WTC11 (cell line): ENCODE measurements around the gene PSPC1. TPM values are rescaled to one million over a fixed set of nuclear protein-coding genes. Genes with fewer than 3 reads are reported as not detected.

ENCODE experiments used
- ATAC-seq: fragments of 200-7000 bp; cut with Tn5 transposase; 2 replicates; pipeline ENCODE4 v1.10.0; 2021; ENCODE audit warnings: mild to moderate bottlenecking, moderate library complexity
- CTCF ChIA-PET: fragments of 300-600 bp; sonication (Branson Sonifier 250); formaldehyde crosslinking; loops from one replicate; lab custom pipeline; 2021; ENCODE audit warnings: antibody characterized with exemption; lab: Charles Lee
- POLR2A ChIA-PET: fragments of 350-600 bp; sonication (Branson Sonifier 250); formaldehyde crosslinking; loops from one replicate; lab custom pipeline; 2021; ENCODE audit warnings: antibody characterized with exemption; lab: Charles Lee
- DNase-seq: peaks from one replicate; pipeline ENCODE4 v3.0.0; 2021; ENCODE audit warnings: low spot score
- H3K27ac Mint-ChIP-seq: 2 replicates; pipeline ENCODE4 v1.8.0; 2021; ENCODE audit warnings: mixed read lengths
- H3K27me3 Mint-ChIP-seq: 2 replicates; pipeline ENCODE4 v1.8.0; 2021; ENCODE audit warnings: low read depth, mild to moderate bottlenecking, moderate library complexity, mixed read lengths
- H3K36me3 Mint-ChIP-seq: 2 replicates; pipeline ENCODE4 v1.8.0; 2021; ENCODE audit warnings: mixed read lengths
- H3K4me1 Mint-ChIP-seq: 2 replicates; pipeline ENCODE4 v1.8.0; 2022; ENCODE audit warnings: mixed read lengths
- H3K4me3 Mint-ChIP-seq: 2 replicates; pipeline ENCODE4 v1.8.0; 2021; ENCODE audit warnings: mild to moderate bottlenecking, moderate library complexity, mixed read lengths
- H3K9me3 Mint-ChIP-seq: 2 replicates; pipeline ENCODE4 v1.8.0; 2021; ENCODE audit warnings: mixed read lengths
- ATF3 ChIP-seq: sonication (generic); formaldehyde crosslinking; conservative IDR thresholded peaks from 2 replicates; pipeline ENCODE4 v1.8.1; 2022; ENCODE audit warnings: mild to moderate bottlenecking, missing genetic modification reagents
- CTCF ChIP-seq: fragments of 200-600 bp; IDR thresholded peaks from 2 replicates; pipeline ENCODE4 v1.8.0; 2022; ENCODE audit warnings: antibody characterized with exemption
- ELF4 ChIP-seq: sonication (generic); formaldehyde crosslinking; IDR thresholded peaks from 2 replicates; pipeline ENCODE4 v1.8.1; 2022; ENCODE audit warnings: low read depth, mild to moderate bottlenecking, moderate library complexity, missing genetic modification reagents
- ESRRA ChIP-seq: sonication (generic); formaldehyde crosslinking; IDR thresholded peaks from 2 replicates; pipeline ENCODE4 v1.8.1; 2022; ENCODE audit warnings: mild to moderate bottlenecking, missing genetic modification reagents, borderline replicate concordance
- FOXJ3 ChIP-seq: sonication (generic); formaldehyde crosslinking; IDR thresholded peaks from 2 replicates; pipeline ENCODE4 v1.9.0; 2021; ENCODE audit warnings: missing genetic modification reagents, mild to moderate bottlenecking, borderline replicate concordance
- FOXK1 ChIP-seq: sonication (generic); formaldehyde crosslinking; IDR thresholded peaks from 2 replicates; pipeline ENCODE4 v1.8.0; 2022; ENCODE audit warnings: mild to moderate bottlenecking, moderate library complexity, missing genetic modification reagents
- GABPB1 ChIP-seq: sonication (generic); formaldehyde crosslinking; IDR thresholded peaks from 2 replicates; pipeline ENCODE4 v1.8.1; 2023; ENCODE audit warnings: mild to moderate bottlenecking, missing genetic modification reagents
- GRHL2 ChIP-seq: fragments of 250-450 bp; sonication (Bioruptor Pico); IDR thresholded peaks from 2 replicates; pipeline ENCODE4 v1.8.0; 2022; ENCODE audit warnings: mild to moderate bottlenecking, moderate library complexity; ENCODE audit not compliant: insufficient replicate concordance, severe bottlenecking
- HMGXB4 ChIP-seq: sonication (generic); formaldehyde crosslinking; IDR thresholded peaks from 2 replicates; pipeline ENCODE4 v1.8.1; 2023; ENCODE audit warnings: mild to moderate bottlenecking, moderate library complexity, missing genetic modification reagents
- NR3C1 ChIP-seq: sonication (generic); formaldehyde crosslinking; conservative IDR thresholded peaks from 2 replicates; pipeline ENCODE4 v1.8.1; 2023; ENCODE audit warnings: low read depth, mild to moderate bottlenecking, missing genetic modification reagents
- RELA ChIP-seq: sonication (generic); formaldehyde crosslinking; IDR thresholded peaks from 2 replicates; pipeline ENCODE4 v1.8.1; 2022; ENCODE audit warnings: missing genetic modification reagents, mild to moderate bottlenecking, borderline replicate concordance
- SMAD3 ChIP-seq: sonication (generic); formaldehyde crosslinking; IDR thresholded peaks from 2 replicates; pipeline ENCODE4 v1.8.0; 2022; ENCODE audit warnings: missing genetic modification reagents, mild to moderate bottlenecking, borderline replicate concordance
- SMAD4 ChIP-seq: sonication (generic); formaldehyde crosslinking; IDR thresholded peaks from 2 replicates; pipeline ENCODE4 v1.8.0; 2022; ENCODE audit warnings: mild to moderate bottlenecking, missing genetic modification reagents
- TEAD4 ChIP-seq: sonication (generic); formaldehyde crosslinking; IDR thresholded peaks from 2 replicates; pipeline ENCODE4 v1.8.0; 2022; ENCODE audit warnings: mild to moderate bottlenecking, missing genetic modification reagents
- ZBTB21 ChIP-seq: sonication (generic); formaldehyde crosslinking; IDR thresholded peaks from 2 replicates; pipeline ENCODE4 v1.8.1; 2023; ENCODE audit warnings: mild to moderate bottlenecking, missing genetic modification reagents, borderline replicate concordance
- ZNF281 ChIP-seq: sonication (generic); formaldehyde crosslinking; IDR thresholded peaks from 2 replicates; pipeline ENCODE4 v1.8.0; 2023; ENCODE audit warnings: mild to moderate bottlenecking, missing genetic modification reagents
- ZNF396 ChIP-seq: fragments of 250-450 bp; sonication (Bioruptor Pico); IDR thresholded peaks from 2 replicates; pipeline ENCODE4 v1.8.0; 2021; ENCODE audit warnings: mild to moderate bottlenecking, moderate library complexity, borderline replicate concordance
- total RNA-seq: library from RNA; stranded (reverse); gene quantifications from 3 replicates; pipeline ENCODE4 v1.2.3, GENCODE V29; 2021
- TF ChIP-seq, protein P1 (sequence below): sonication (generic); formaldehyde crosslinking; IDR thresholded peaks from 2 replicates; pipeline ENCODE4 v1.8.0; 2022; ENCODE audit warnings: mild to moderate bottlenecking, missing genetic modification reagents
- TF ChIP-seq, protein P2 (sequence below): sonication (generic); formaldehyde crosslinking; conservative IDR thresholded peaks from 2 replicates; pipeline ENCODE4 v1.8.1; 2023; ENCODE audit warnings: mild to moderate bottlenecking, low read depth, missing genetic modification reagents, moderate library complexity
- TF ChIP-seq, protein P3 (sequence below): fragments of 250-450 bp; sonication (Bioruptor Pico); IDR thresholded peaks from 2 replicates; pipeline ENCODE4 v1.9.0; 2021; ENCODE audit warnings: mild to moderate bottlenecking
- TF ChIP-seq, protein P4 (sequence below): sonication (generic); formaldehyde crosslinking; IDR thresholded peaks from 2 replicates; pipeline ENCODE4 v1.8.1; 2022; ENCODE audit warnings: missing genetic modification reagents, borderline replicate concordance

Gene PSPC1
- total RNA-seq, 1 experiment from 2014 or later = 67.5 TPM

GRCh38 chr13:19769854-19770253 is 12.9 kb downstream of the PSPC1 start:
- no peaks in the 10 kb centered on the region for H3K9me3 Mint-ChIP-seq
- no peak for TF ChIP-seq NR3C1
- no peak for TF ChIP-seq ELF4
- no peak for TF ChIP-seq ZBTB21 (CRISPR knock-in tag)
- TF ChIP-seq, protein P1, sequence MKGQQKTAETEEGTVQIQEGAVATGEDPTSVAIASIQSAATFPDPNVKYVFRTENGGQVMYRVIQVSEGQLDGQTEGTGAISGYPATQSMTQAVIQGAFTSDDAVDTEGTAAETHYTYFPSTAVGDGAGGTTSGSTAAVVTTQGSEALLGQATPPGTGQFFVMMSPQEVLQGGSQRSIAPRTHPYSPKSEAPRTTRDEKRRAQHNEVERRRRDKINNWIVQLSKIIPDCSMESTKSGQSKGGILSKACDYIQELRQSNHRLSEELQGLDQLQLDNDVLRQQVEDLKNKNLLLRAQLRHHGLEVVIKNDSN = no peak
- no peak for TF ChIP-seq HMGXB4 (CRISPR knock-in tag)
- no peak for TF ChIP-seq GRHL2 (CRISPR knock-in tag)
- no peak for TF ChIP-seq SMAD3 (CRISPR knock-in tag)
- no peak for TF ChIP-seq ZNF396
- TF ChIP-seq RELA (CRISPR knock-in tag) = no peak
- no peak for TF ChIP-seq GABPB1 (CRISPR knock-in tag)
- TF ChIP-seq, all 79 proteins: peak for 0
- CTCF ChIA-PET = no interaction called here
- H3K27ac Mint-ChIP-seq = no peak overlapping the region
- peaks cover 9% of the 10 kb centered on the region for H3K4me1 Mint-ChIP-seq
- H3K27me3 Mint-ChIP-seq = no peaks in the 10 kb centered on the region
- ATAC-seq (no peak), DNase-seq (no peak)
- H3K4me3 Mint-ChIP-seq = no peak overlapping the region
- POLR2A ChIA-PET = no interaction called here
- peaks cover 62% of the 10 kb centered on the region for H3K36me3 Mint-ChIP-seq

- ATAC-seq (no peak), DNase-seq (no peak)
- Mint-ChIP-seq H3K27ac (0 out of 2 replicates have a peak overlapping the region, but pooled peaks have one; percentile 41), H3K4me1 (peaks cover 14% of the 10 kb centered on the region), H3K27me3 (no peaks in the 10 kb centered on the region), H3K9me3 (no peaks in the 10 kb centered on the region), H3K36me3 (peaks cover 66% of the 10 kb centered on the region), H3K4me3 (no peak overlapping the region)
- ChIA-PET CTCF (interaction anchor here (1.8 to 3.0 kb wide), 2 partner anchors 32 to 50 kb away, joined by 3 to 9 read pairs; no protein-coding TSS in a partner anchor), POLR2A (no interaction called here)
- TF ChIP-seq CTCF (no peak), ZNF281 (CRISPR knock-in tag) (no peak), FOXK1 (no peak), ZNF396 (no peak), ESRRA (CRISPR knock-in tag) (no peak), SMAD4 (CRISPR knock-in tag) (no peak), FOXJ3 (no peak), ATF3 (CRISPR knock-in tag) (no peak), TEAD4 (CRISPR knock-in tag) (no peak), ZBTB21 (CRISPR knock-in tag) (no peak)
- TF ChIP-seq, protein P2, sequence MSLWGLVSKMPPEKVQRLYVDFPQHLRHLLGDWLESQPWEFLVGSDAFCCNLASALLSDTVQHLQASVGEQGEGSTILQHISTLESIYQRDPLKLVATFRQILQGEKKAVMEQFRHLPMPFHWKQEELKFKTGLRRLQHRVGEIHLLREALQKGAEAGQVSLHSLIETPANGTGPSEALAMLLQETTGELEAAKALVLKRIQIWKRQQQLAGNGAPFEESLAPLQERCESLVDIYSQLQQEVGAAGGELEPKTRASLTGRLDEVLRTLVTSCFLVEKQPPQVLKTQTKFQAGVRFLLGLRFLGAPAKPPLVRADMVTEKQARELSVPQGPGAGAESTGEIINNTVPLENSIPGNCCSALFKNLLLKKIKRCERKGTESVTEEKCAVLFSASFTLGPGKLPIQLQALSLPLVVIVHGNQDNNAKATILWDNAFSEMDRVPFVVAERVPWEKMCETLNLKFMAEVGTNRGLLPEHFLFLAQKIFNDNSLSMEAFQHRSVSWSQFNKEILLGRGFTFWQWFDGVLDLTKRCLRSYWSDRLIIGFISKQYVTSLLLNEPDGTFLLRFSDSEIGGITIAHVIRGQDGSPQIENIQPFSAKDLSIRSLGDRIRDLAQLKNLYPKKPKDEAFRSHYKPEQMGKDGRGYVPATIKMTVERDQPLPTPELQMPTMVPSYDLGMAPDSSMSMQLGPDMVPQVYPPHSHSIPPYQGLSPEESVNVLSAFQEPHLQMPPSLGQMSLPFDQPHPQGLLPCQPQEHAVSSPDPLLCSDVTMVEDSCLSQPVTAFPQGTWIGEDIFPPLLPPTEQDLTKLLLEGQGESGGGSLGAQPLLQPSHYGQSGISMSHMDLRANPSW (CRISPR knock-in tag) = no peak
- TF ChIP-seq, protein P3, sequence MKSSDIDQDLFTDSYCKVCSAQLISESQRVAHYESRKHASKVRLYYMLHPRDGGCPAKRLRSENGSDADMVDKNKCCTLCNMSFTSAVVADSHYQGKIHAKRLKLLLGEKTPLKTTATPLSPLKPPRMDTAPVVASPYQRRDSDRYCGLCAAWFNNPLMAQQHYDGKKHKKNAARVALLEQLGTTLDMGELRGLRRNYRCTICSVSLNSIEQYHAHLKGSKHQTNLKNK (CRISPR knock-in tag) = no peak
- TF ChIP-seq, protein P4, sequence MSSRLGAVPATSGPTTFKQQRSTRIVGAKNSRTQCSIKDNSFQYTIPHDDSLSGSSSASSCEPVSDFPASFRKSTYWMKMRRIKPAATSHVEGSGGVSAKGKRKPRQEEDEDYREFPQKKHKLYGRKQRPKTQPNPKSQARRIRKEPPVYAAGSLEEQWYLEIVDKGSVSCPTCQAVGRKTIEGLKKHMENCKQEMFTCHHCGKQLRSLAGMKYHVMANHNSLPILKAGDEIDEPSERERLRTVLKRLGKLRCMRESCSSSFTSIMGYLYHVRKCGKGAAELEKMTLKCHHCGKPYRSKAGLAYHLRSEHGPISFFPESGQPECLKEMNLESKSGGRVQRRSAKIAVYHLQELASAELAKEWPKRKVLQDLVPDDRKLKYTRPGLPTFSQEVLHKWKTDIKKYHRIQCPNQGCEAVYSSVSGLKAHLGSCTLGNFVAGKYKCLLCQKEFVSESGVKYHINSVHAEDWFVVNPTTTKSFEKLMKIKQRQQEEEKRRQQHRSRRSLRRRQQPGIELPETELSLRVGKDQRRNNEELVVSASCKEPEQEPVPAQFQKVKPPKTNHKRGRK (CRISPR knock-in tag) = no peak
Observed at GRCh38 chr13:19767966-19768365, 14.8 kb downstream of the PSPC1 start.
